B cell (primary cell): ENCODE results near the gene TCL1A. TPM values are rescaled to one million over a fixed set of nuclear protein-coding genes. Genes with fewer than 3 reads are reported as not detected.
A peak's percentile ranks its signal among the peaks of the same experiment; 100 is the strongest.
"Not testable (repeated sequence)": the region's sequence is repeated elsewhere in the genome, so short reads cannot be mapped to it uniquely, and the experiment has no call there.

Experiments
- ATAC-seq: fragments of 200-7000 bp; cut with Tn5 transposase; one replicate; pipeline ENCODE4 v1.10.0; 2021; ENCODE audit warnings: low read depth, mild to moderate bottlenecking, moderate number of reproducible peaks, moderate library complexity
- CTCF ChIA-PET: fragments of 350-600 bp; sonication (Branson Sonifier 250); formaldehyde crosslinking; loops from one replicate; lab custom pipeline; 2021; ENCODE audit warnings: antibody characterized with exemption, inconsistent platforms; lab: Charles Lee
- POLR2A ChIA-PET: fragments of 350-600 bp; sonication (Branson Sonifier 250); formaldehyde crosslinking; loops from one replicate; lab custom pipeline; 2021; ENCODE audit warnings: antibody characterized with exemption; lab: Charles Lee
- DNase-seq: peaks from one replicate; pipeline ENCODE4 v3.0.0; 2013
- H2AFZ ChIP-seq: 2 replicates; pipeline ENCODE4 v1.6.1; 2012; ENCODE audit warnings: mild to moderate bottlenecking, low read depth, low read length; ENCODE audit not compliant: insufficient read depth, poor library complexity, severe bottlenecking
- H3K27ac ChIP-seq, 2 donors: 1 replicate in 1 of 2; 2 replicates in 1 of 2; pipeline ENCODE4 v1.5.1; 2012 to 2013; ENCODE audit warnings: low read length in 2 of 2, mild to moderate bottlenecking in 2 of 2, moderate library complexity in 1 of 2
- H3K27me3 ChIP-seq, 4 experiments: fragments of 200-600 bp in 1 of 4; sonication (generic) in 1 of 4; replicated peaks in 1 of 4; 1 replicate in 2 of 4; 2 replicates in 2 of 4; pipeline versions ENCODE4 v1.6.1 to v1.7.0; 2013 to 2016; ENCODE audit warnings: low read length in 3 of 4, mild to moderate bottlenecking in 2 of 4, mixed read lengths in 1 of 4, moderate library complexity in 1 of 4; ENCODE audit not compliant: insufficient read depth in 4 of 4, control insufficient read depth in 3 of 4; ENCODE audit errors: control extremely low read depth in 1 of 4
- H3K36me3 ChIP-seq, 2 experiments: replicated peaks in 1 of 2; 1 replicate in 1 of 2; 2 replicates in 1 of 2; pipeline versions ENCODE4 v1.6.1 to v1.7.1; 2013; ENCODE audit warnings: low read length in 1 of 2; ENCODE audit not compliant: insufficient read depth in 2 of 2, control insufficient read depth in 1 of 2; ENCODE audit errors: control extremely low read depth in 1 of 2, extremely low read depth in 1 of 2
- H3K4me1 ChIP-seq, 2 donors: fragments of 200-600 bp in 1 of 2; sonication (generic) in 1 of 2; 1 replicate in 1 of 2; 2 replicates in 1 of 2; pipeline versions ENCODE4 v1.5.1 to v1.6.1; 2013 to 2017; ENCODE audit warnings: low read length in 2 of 2; ENCODE audit not compliant: control insufficient read depth in 2 of 2, insufficient read depth in 2 of 2
- H3K4me2 ChIP-seq: replicated peaks from 2 replicates; pipeline ENCODE3; 2012; ENCODE audit warnings: mild to moderate bottlenecking, low read depth, low read length; ENCODE audit not compliant: poor library complexity, severe bottlenecking
- H3K4me3 ChIP-seq, 5 experiments: fragments of 200-600 bp in 1 of 5; sonication (generic) in 1 of 5; 1 replicate in 3 of 5; 2 replicates in 2 of 5; pipeline versions ENCODE4 v1.5.1 to v1.7.0; 2011 to 2016; ENCODE audit warnings: low read length in 4 of 5, mild to moderate bottlenecking in 4 of 5, low read depth in 2 of 5, control low read depth in 1 of 5, moderate library complexity in 1 of 5; ENCODE audit not compliant: insufficient read depth in 1 of 5; ENCODE audit errors: control extremely low read depth in 1 of 5, extremely low read depth in 1 of 5
- H3K79me2 ChIP-seq: fragments of 200-600 bp; sonication (generic); one replicate; pipeline ENCODE4 v1.6.0; 2016; ENCODE audit warnings: low read length; ENCODE audit not compliant: control insufficient read depth, insufficient read depth
- H3K9ac ChIP-seq: fragments of 200-600 bp; sonication (generic); 2 replicates; pipeline ENCODE4 v1.6.1; 2017; ENCODE audit warnings: mild to moderate bottlenecking, low read length, moderate library complexity
- H3K9me3 ChIP-seq, 3 donors: one replicate each; pipeline versions ENCODE4 v1.6.1 to v1.7.1; 2013; ENCODE audit warnings: low read length in 2 of 3; ENCODE audit not compliant: control insufficient read depth in 2 of 3, insufficient read depth in 1 of 3; ENCODE audit errors: control extremely low read depth in 1 of 3
- H4K20me1 ChIP-seq: 2 replicates; pipeline ENCODE4 v1.6.0; 2012; ENCODE audit warnings: mild to moderate bottlenecking, low read length; ENCODE audit not compliant: insufficient read depth, control insufficient read depth, poor library complexity, severe bottlenecking
- H3K27ac Mint-ChIP-seq: one replicate; pipeline ENCODE4 v1.8.0; 2021; ENCODE audit warnings: mixed read lengths
- H3K27me3 Mint-ChIP-seq: one replicate; pipeline ENCODE4 v1.8.0; 2021; ENCODE audit warnings: mixed read lengths
- H3K4me1 Mint-ChIP-seq: one replicate; pipeline ENCODE4 v1.8.0; 2021; ENCODE audit warnings: mixed read lengths
- H3K4me3 Mint-ChIP-seq: one replicate; pipeline ENCODE4 v1.8.0; 2021; ENCODE audit warnings: mixed read lengths
- H3K9me3 Mint-ChIP-seq: one replicate; pipeline ENCODE4 v1.8.0; 2022; ENCODE audit warnings: mixed read lengths; ENCODE audit not compliant: insufficient read depth
- CTCF ChIP-seq: fragments of 200-600 bp; IDR thresholded peaks from one replicate; pipeline ENCODE4 v1.8.0; 2022; ENCODE audit warnings: antibody characterized with exemption, mild to moderate bottlenecking
- EZH2 ChIP-seq: IDR thresholded peaks from 2 replicates; pipeline ENCODE4 v1.6.1; 2012; ENCODE audit warnings: borderline replicate concordance, low read depth, mild to moderate bottlenecking, moderate library complexity, low read length; ENCODE audit not compliant: insufficient read depth, poor library complexity, severe bottlenecking
- WGBS: methylation state at CpG from one replicate; pipeline ENCODE4 v1.1.5; 2013; ENCODE audit warnings: missing lambda C conversion rate; ENCODE audit not compliant: insufficient coverage; 5-methylcytosine and 5-hydroxymethylcytosine counted together
- intact Hi-C: fragments of 100-400 bp; cut with micrococcal nuclease; formaldehyde crosslinking; loops from one replicate; pipeline ENCODE4 v1.10.0; 2022
- polyA plus RNA-seq: library from polyadenylated mRNA; depleted of rRNA; stranded (reverse); fragments of >200 nt; gene quantifications from 2 replicates; pipeline ENCODE4 v1.2.3, GENCODE V29; 2012
- total RNA-seq, 2 donors: library from RNA; stranded (reverse); fragments of 120-200 nt in 1 of 2; gene quantifications; 1 replicate in 1 of 2; 2 replicates in 1 of 2; pipeline versions ENCODE4 v1.2.3 to v1.2.4, GENCODE V29; 2013 to 2022

Gene TCL1A
- total and polyA plus RNA-seq, 2 donors (not counting 1 experiment from before 2014, with no cell fraction given): 272 to 770 TPM

GRCh38 chr14:95730126-95730525, 16.2 kb upstream of the TCL1A start:
- no peaks in the 10 kb centered on the region for H3K27me3 ChIP-seq
- H3K9me3 ChIP-seq: no peaks in the 10 kb centered on the region
- peaks cover 51 to 61% of the 10 kb centered on the region in 2 donors for H3K4me1 ChIP-seq
- H2AFZ ChIP-seq: no peak overlapping the region
- H4K20me1 ChIP-seq: no peaks in the 10 kb centered on the region
- no peaks in the 10 kb centered on the region for H3K36me3 ChIP-seq
- H3K9ac ChIP-seq: no peak overlapping the region
- Mint-ChIP-seq H3K27me3 (peaks cover 34% of the 10 kb centered on the region), H3K9me3 (no peaks in the 10 kb centered on the region), H3K4me3 (peak overlapping the region; percentile 17), H3K27ac (peak overlapping the region; percentile 89), H3K4me1 (peaks cover 59% of the 10 kb centered on the region)
- no CpG with 5 or more reads among the region's 5 CpGs for WGBS
- peaks cover 55% of the 10 kb centered on the region for H3K79me2 ChIP-seq
- CTCF ChIA-PET: no interaction called here
- no peak for DNase-seq
- intact Hi-C loops: loop anchor here (5.0 kb wide), 1 partner anchor 33 kb away; no protein-coding TSS in a partner anchor
- POLR2A ChIA-PET: no interaction called here
- no peak for ATAC-seq
- no peak overlapping the region for H3K4me3 ChIP-seq
- peak overlapping the region; percentile 29 for H3K4me2 ChIP-seq
- peak overlapping the region in 1 of 2 donors; percentile 14 for H3K27ac ChIP-seq
- TF ChIP-seq EZH2: no peak
- TF ChIP-seq CTCF: no peak

- CTCF ChIA-PET, H3K27me3 ChIP-seq, H2AFZ ChIP-seq, H3K36me3 ChIP-seq, POLR2A ChIA-PET, H4K20me1 ChIP-seq, H3K4me3 ChIP-seq, H3K9me3 ChIP-seq, H3K9me3 Mint-ChIP-seq, H3K9ac ChIP-seq: not testable (repeated sequence)
- H3K27me3 Mint-ChIP-seq: peaks cover 34% of the 10 kb centered on the region
- H3K4me3 Mint-ChIP-seq: peak overlapping the region; percentile 63
- peak overlapping the region; percentile 34 for H3K4me2 ChIP-seq
- H3K79me2 ChIP-seq: peaks cover 61% of the 10 kb centered on the region
- intact Hi-C loops: loop anchor here (5.0 kb wide), 2 partner anchors 32 to 62 kb away; no protein-coding TSS in a partner anchor
- peak; percentile 42 for ATAC-seq
- DNase-seq: peak; percentile 35
- peak overlapping the region in 1 of 2 donors; percentile 66 for H3K27ac ChIP-seq
- WGBS: 59% methylated on average over 7 of the region's 8 CpGs
- H3K27ac Mint-ChIP-seq: peak overlapping the region; percentile 89
- H3K4me1 Mint-ChIP-seq: peaks cover 63% of the 10 kb centered on the region
- H3K4me1 ChIP-seq: peaks cover 56 to 67% of the 10 kb centered on the region in 2 donors
Observed at GRCh38 chr14:95729402-95730028, 15.6 kb upstream of the TCL1A start.
